ENCODE data around the gene TPO. TPM values are rescaled to one million over a fixed set of nuclear protein-coding genes. Genes with fewer than 3 reads are reported as not detected.
"Not testable (repeated sequence)": the region's sequence is repeated elsewhere in the genome, so short reads cannot be mapped to it uniquely, and the experiment has no call there.

TPO gene
- total RNA-seq, 4 donors from 2014 or later: 0.70 to 46.2 (median 6.8) TPM

DNA sequence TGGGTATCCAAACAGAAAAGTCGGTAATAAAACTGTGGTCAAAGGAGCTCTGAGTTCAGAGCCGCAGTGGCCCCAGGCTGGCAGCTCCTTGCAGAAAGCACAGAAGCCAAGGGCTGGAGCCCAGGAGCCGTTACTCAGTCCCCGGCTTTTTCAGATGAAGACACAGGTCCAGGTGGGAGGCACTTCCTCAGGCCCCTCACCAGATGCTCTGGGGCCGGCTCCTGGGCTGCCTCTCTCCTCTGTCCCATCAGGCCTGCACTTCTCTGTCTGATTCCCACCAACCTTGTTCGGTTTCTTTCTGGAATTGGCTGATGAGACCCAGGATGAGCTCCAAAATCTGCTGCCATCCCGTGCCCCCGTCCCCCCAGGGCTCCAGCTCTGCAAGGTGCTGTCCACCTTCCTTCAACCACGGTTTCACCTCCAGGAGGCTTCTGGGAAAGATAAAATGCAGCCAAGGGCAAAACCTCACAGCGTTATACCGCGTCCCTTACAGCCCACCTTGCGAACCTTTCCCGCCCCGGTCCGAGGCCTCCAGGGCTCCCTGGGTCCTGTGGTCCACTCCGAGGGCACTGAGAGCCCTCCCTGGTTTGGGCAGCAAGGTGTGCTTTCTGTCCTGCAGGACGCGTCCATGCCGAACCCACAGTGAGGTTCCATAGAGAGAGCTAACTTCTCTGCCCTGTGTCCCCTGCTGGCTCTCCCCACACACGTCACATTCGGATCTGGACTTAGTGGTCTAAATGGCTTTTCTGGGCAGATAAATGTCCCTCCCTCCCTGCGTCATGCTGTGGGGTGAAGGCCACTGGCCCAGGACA, 102.9 kb downstream of the TPO start:
- DNase-seq: no peak
- TF ChIP-seq POLR2A (IDR thresholded peaks at IDR 0.05): no peak
- TF ChIP-seq, protein P1, sequence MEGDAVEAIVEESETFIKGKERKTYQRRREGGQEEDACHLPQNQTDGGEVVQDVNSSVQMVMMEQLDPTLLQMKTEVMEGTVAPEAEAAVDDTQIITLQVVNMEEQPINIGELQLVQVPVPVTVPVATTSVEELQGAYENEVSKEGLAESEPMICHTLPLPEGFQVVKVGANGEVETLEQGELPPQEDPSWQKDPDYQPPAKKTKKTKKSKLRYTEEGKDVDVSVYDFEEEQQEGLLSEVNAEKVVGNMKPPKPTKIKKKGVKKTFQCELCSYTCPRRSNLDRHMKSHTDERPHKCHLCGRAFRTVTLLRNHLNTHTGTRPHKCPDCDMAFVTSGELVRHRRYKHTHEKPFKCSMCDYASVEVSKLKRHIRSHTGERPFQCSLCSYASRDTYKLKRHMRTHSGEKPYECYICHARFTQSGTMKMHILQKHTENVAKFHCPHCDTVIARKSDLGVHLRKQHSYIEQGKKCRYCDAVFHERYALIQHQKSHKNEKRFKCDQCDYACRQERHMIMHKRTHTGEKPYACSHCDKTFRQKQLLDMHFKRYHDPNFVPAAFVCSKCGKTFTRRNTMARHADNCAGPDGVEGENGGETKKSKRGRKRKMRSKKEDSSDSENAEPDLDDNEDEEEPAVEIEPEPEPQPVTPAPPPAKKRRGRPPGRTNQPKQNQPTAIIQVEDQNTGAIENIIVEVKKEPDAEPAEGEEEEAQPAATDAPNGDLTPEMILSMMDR (IDR thresholded peaks at IDR 0.05): no peak

GRCh38 chr2:1516798-1517060, 103.5 kb downstream of the TPO start:
- no peak for DNase-seq
- Histone ChIP-seq H3K27ac (no peak overlapping the region), H3K36me3 (no peaks in the 10 kb centered on the region), H3K4me3 (no peak overlapping the region), H3K9me3 (no peaks in the 10 kb centered on the region), H3K27me3 (no peaks in the 10 kb centered on the region), H3K4me1 (no peaks in the 10 kb centered on the region)
- TF ChIP-seq, protein P1 (IDR thresholded peaks at IDR 0.05): no peak
- TF ChIP-seq POLR2A (IDR thresholded peaks at IDR 0.05): no peak

More for the DNA sequence above, 102.9 kb downstream of the TPO start:
- H3K36me3 ChIP-seq: no peaks in the 10 kb centered on the region
- no peaks in the 10 kb centered on the region for H3K4me1 ChIP-seq
- no peak overlapping the region for H3K27ac ChIP-seq
- H3K4me3 ChIP-seq: no peak overlapping the region
- H3K27me3 ChIP-seq: no peaks in the 10 kb centered on the region
- no peaks in the 10 kb centered on the region for H3K9me3 ChIP-seq

GRCh38 chr2:1517291-1517690, 104.0 kb downstream of the TPO start:
- not testable (repeated sequence) for H3K9me3 ChIP-seq, H3K27ac ChIP-seq, DNase-seq, H3K27me3 ChIP-seq, H3K4me1 ChIP-seq, H3K36me3 ChIP-seq, H3K4me3 ChIP-seq

DNA sequence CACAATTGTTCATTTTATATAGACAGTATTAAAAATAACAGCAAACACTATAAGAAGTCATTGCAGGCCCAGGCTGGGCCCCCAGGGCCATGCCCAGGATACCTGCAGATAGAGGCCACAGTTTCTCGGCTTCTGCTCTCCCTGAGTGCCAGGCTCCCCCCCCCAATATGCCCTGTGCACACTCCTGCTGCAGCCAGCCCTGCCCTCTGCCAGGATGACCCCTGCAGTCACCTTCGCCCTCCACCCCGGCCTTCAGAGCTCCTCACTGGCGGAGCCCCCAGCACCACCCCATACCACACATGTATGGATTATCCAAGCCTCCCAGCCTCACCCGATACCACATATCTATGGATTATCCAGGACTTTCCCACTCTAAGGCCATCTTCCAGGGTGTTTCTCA, 104.5 kb downstream of the TPO start:
- H3K27me3 ChIP-seq: no peaks in the 10 kb centered on the region
- TF ChIP-seq POLR2A (IDR thresholded peaks at IDR 0.05): no peak
- TF ChIP-seq, protein P1 (IDR thresholded peaks at IDR 0.05): no peak
- no peaks in the 10 kb centered on the region for H3K36me3 ChIP-seq
- DNase-seq: no peak
- H3K4me1 ChIP-seq: no peaks in the 10 kb centered on the region
- no peak overlapping the region for H3K27ac ChIP-seq
- H3K9me3 ChIP-seq: no peaks in the 10 kb centered on the region
- no peak overlapping the region for H3K4me3 ChIP-seq

DNA sequence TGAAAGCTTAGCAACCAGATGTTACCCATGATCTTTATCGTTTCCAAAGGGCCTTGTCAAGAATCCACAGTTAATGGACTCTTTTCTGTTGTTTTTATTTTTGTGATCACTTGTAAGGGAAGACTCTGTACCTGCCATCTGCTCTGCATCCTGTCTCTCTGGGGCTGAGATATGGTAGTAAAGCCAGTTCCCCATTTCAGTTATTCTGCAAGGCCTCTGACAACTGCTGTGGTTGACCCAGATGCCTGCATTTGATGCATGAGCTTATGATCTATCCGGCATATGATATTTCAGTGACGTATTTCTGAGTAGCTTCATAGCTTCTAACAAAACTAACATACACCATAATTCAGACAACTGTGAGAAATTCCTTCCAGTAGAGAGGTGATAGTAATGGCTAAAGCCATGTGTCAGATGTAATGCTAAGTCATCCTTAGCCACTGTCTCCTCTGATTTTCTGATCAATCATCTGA, 105.1 kb downstream of the TPO start:
- TF ChIP-seq, protein P1 (IDR thresholded peaks at IDR 0.05): no peak
- no peak for TF ChIP-seq POLR2A (IDR thresholded peaks at IDR 0.05)
- Histone ChIP-seq H3K27me3 (no peaks in the 10 kb centered on the region), H3K4me3 (no peak overlapping the region), H3K27ac (no peak overlapping the region), H3K4me1 (no peaks in the 10 kb centered on the region), H3K36me3 (no peaks in the 10 kb centered on the region), H3K9me3 (no peaks in the 10 kb centered on the region)
- DNase-seq: no peak

DNA sequence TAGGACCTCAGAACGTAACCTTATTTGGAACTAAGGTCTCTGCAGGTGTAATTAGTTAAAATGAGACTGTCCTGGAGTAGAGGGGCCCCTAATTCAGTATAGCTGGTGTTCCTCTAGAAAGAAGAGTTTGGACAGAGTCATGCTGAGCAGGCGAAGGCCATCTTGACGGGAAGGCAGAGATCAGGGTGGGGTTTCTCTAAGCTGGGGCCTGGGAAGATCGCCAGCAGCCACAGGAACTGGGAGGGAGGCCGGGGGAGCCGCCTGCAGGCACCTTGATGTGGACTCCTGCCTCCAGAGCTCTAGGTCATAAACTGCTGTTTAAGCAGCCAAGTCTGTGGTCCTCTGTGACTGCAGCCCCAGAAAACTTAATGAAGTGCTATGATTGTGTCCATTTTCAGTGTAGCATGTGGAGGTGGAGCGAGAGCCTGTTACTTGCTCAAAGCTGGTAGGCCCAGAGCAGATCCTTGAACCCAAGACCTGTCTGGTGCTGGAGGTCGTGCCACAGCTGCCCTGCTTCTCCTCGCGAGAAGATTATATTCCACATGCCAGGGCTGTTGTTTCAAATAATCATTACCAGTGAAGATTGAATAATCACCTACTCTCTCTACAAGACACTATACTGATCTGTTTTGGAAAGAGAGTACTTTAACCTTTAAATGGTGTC, 105.7 kb downstream of the TPO start:
- Histone ChIP-seq H3K9me3 (no peaks in the 10 kb centered on the region), H3K4me1 (no peaks in the 10 kb centered on the region), H3K27ac (no peak overlapping the region), H3K27me3 (no peaks in the 10 kb centered on the region), H3K36me3 (no peaks in the 10 kb centered on the region), H3K4me3 (no peak overlapping the region)
- no peak for DNase-seq
- TF ChIP-seq, protein P1 (IDR thresholded peaks at IDR 0.05): no peak
- no peak for TF ChIP-seq POLR2A (IDR thresholded peaks at IDR 0.05)

Data from Peyer's patch (tissue), 4 donors.